Endothelial cell of umbilical vein (primary cell): Measurements from ENCODE around the gene CTIF. TPM values are rescaled to one million over a fixed set of nuclear protein-coding genes. Genes with fewer than 3 reads are reported as not detected.

ENCODE experiments used
- BruUV-seq: library from RNA; stranded (reverse); fragments of 400-500 nt; replicated peaks from 2 replicates; lab custom pipeline; 2021; lab: Mats Ljungman, UMichigan
- CTCF ChIA-PET: fragments of 300-600, 350-600 bp; sonication (Branson Sonifier 250); formaldehyde crosslinking; loops from one replicate; lab custom pipeline; 2021; ENCODE audit warnings: antibody characterized with exemption, inconsistent platforms; lab: Charles Lee
- POLR2A ChIA-PET: fragments of 300-600, 350-600 bp; sonication (Branson Sonifier 250); formaldehyde crosslinking; loops from one replicate; lab custom pipeline; 2021; ENCODE audit warnings: antibody characterized with exemption, inconsistent platforms; lab: Charles Lee
- DNase-seq: peaks from one replicate; pipeline ENCODE4 v3.0.0-alpha.2; 2011; ENCODE audit warnings: low read depth, low spot score
- FAIRE-seq: peaks from 2 replicates; lab custom pipeline; 2011; peaks lifted over from hg19 to GRCh38; lab: Jason Lieb, UNC
- H2AFZ ChIP-seq: 2 replicates; pipeline ENCODE4 v1.6.0; 2012; ENCODE audit warnings: low read depth, low read length, control low read depth, inconsistent platforms
- H3K27ac ChIP-seq: 2 replicates; pipeline ENCODE4 v1.5.1; 2011; ENCODE audit warnings: low read depth, mild to moderate bottlenecking, control low read depth, low read length, moderate library complexity; ENCODE audit not compliant: insufficient read depth
- H3K27me3 ChIP-seq, 2 experiments: 2 replicates each; pipeline versions ENCODE4 v1.6.0 to v1.6.1; 2011; ENCODE audit warnings: low read length in 2 of 2, mixed read lengths in 1 of 2; ENCODE audit not compliant: control insufficient read depth in 2 of 2, insufficient read depth in 2 of 2
- H3K36me3 ChIP-seq, 2 experiments: 2 replicates in 1 of 2; 3 replicates in 1 of 2; pipeline ENCODE4 v1.5.1; 2011; ENCODE audit warnings: low read length in 2 of 2, mild to moderate bottlenecking in 1 of 2, moderate library complexity in 1 of 2; ENCODE audit not compliant: control insufficient read depth in 2 of 2, insufficient read depth in 2 of 2; ENCODE audit errors: extremely low read depth in 1 of 2
- H3K4me1 ChIP-seq: 3 replicates; pipeline ENCODE4 v1.5.1; 2011; ENCODE audit warnings: mild to moderate bottlenecking, low read length; ENCODE audit not compliant: control insufficient read depth, insufficient read depth; ENCODE audit errors: extremely low read depth
- H3K4me2 ChIP-seq: 2 replicates; pipeline ENCODE4 v1.6.1; 2011; ENCODE audit warnings: low read length, control low read depth, mixed read lengths; ENCODE audit not compliant: insufficient read depth
- H3K4me3 ChIP-seq, 3 experiments: fragments of 200-600 bp in 1 of 3; sonication (generic), shearing (Covaris generic) in 1 of 3; replicated peaks in 1 of 3; 2 replicates each; pipeline ENCODE4 v1.5.1; 2011 to 2016; ENCODE audit warnings: control low read depth in 3 of 3, low read length in 3 of 3, mild to moderate bottlenecking in 2 of 3, inconsistent platforms in 1 of 3, low read depth in 1 of 3, moderate library complexity in 1 of 3; ENCODE audit not compliant: insufficient read depth in 1 of 3
- H3K79me2 ChIP-seq: 2 replicates; pipeline ENCODE4 v1.6.0; 2012; ENCODE audit warnings: low read length, inconsistent platforms; ENCODE audit not compliant: control insufficient read depth, insufficient read depth
- H3K9ac ChIP-seq: replicated peaks from 2 replicates; pipeline ENCODE3; 2011; ENCODE audit warnings: low read length, control low read depth; ENCODE audit not compliant: insufficient read depth; ENCODE audit errors: extremely low read depth
- H3K9me1 ChIP-seq: replicated peaks from 3 replicates; pipeline ENCODE4 v1.6.0; 2011; ENCODE audit warnings: mild to moderate bottlenecking, low read length; ENCODE audit not compliant: control insufficient read depth, insufficient read depth; ENCODE audit errors: extremely low read depth
- H3K9me3 ChIP-seq: replicated peaks from 2 replicates; pipeline ENCODE4 v1.5.1; 2012; ENCODE audit warnings: low read length, inconsistent platforms; ENCODE audit not compliant: control insufficient read depth, insufficient read depth
- H4K20me1 ChIP-seq: replicated peaks from 2 replicates; pipeline ENCODE3; 2011; ENCODE audit warnings: mild to moderate bottlenecking, low read length; ENCODE audit not compliant: control insufficient read depth, insufficient read depth; ENCODE audit errors: extremely low read depth
- EZH2 ChIP-seq: IDR thresholded peaks from 2 replicates; pipeline ENCODE4 v1.6.1; 2012; ENCODE audit warnings: borderline replicate concordance, low read depth, mild to moderate bottlenecking, moderate library complexity, low read length, inconsistent platforms; ENCODE audit not compliant: severe bottlenecking
- FOS ChIP-seq: IDR thresholded peaks from 2 replicates; pipeline ENCODE4 v1.6.1; 2011; ENCODE audit warnings: mild to moderate bottlenecking, low read length, moderate library complexity, borderline replicate concordance; ENCODE audit not compliant: insufficient read depth
- JUN ChIP-seq: IDR thresholded peaks from 2 replicates; pipeline ENCODE4 v1.6.1; 2011; ENCODE audit warnings: borderline replicate concordance, low read depth; ENCODE audit not compliant: insufficient read length, insufficient read depth
- POLR2A ChIP-seq: IDR thresholded peaks from 2 replicates; pipeline ENCODE4 v1.6.1; 2012; ENCODE audit warnings: low read depth, mild to moderate bottlenecking, control low read depth, low read length
- POLR2AphosphoS5 ChIP-seq: IDR thresholded peaks from 2 replicates; pipeline ENCODE4 v1.6.1; 2012; ENCODE audit warnings: low read depth, mild to moderate bottlenecking, control low read depth, low read length, moderate library complexity; ENCODE audit not compliant: insufficient read depth
- dilution Hi-C: fragments of 300-500 bp; cut with MboI; formaldehyde crosslinking; loops from one replicate; pipeline ENCODE4 v1.15.0; 2019; ENCODE audit warnings: low sequenced_read_pairs; ENCODE audit not compliant: extremely low pct_ligation_motif_present
- intact Hi-C: fragments of 100-400 bp; cut with micrococcal nuclease; formaldehyde crosslinking; loops from one replicate; pipeline ENCODE4 v1.10.0; 2022
- polyA plus RNA-seq, 4 experiments: library from polyadenylated mRNA; depleted of rRNA in 3 of 4; stranded (reverse) in 3 of 4; unstranded in 1 of 4; fragments of >200 nt; gene quantifications; 2 replicates each; pipeline versions ENCODE4 v1.2.1 to v1.2.3, GENCODE V29; 2011 to 2012; ENCODE audit warnings: missing spikeins in 1 of 4
- total RNA-seq: library from RNA; stranded (reverse); gene quantifications from 2 replicates; pipeline ENCODE4 v1.2.3, GENCODE V29; 2021
- TF ChIP-seq, protein P1 (sequence below), 2 donors: IDR thresholded peaks; 1 replicate in 1 of 2; 2 replicates in 1 of 2; pipeline ENCODE4 v1.5.1; 2011; ENCODE audit warnings: low read length in 2 of 2, mild to moderate bottlenecking in 2 of 2, moderate library complexity in 2 of 2, control low read depth in 1 of 2, inconsistent platforms in 1 of 2, low read depth in 1 of 2; ENCODE audit not compliant: insufficient read depth in 1 of 2; ENCODE audit errors: extremely low read depth in 1 of 2
- TF ChIP-seq, protein P2 (sequence below): IDR thresholded peaks from 2 replicates; pipeline ENCODE4 v1.6.1; 2011; ENCODE audit not compliant: insufficient read depth, insufficient read length

The CTIF gene
- total and polyA plus RNA-seq, 2 donors (not counting 3 experiments of a cell fraction or from before 2014, with no cell fraction given), result 20.9 to 57.7 TPM

DNA sequence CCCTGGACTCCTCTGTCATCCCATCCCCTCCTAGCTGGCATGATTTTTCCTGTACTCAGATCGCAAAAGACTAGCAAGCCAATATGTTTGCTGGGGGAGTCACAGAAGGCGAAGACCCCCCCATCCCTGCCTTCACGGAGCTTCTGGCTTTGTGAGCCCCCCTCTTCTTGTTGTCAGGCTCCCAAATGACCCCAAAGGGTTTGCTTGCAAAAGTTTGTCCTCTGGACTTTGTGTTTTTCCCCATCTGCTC lies 242.0 kb downstream of the CTIF start:
- H2AFZ ChIP-seq, result no peak overlapping the region
- H3K4me1 ChIP-seq, result peaks cover 22% of the 10 kb centered on the region
- peak overlapping the region; percentile 32 for H3K9ac ChIP-seq
- BruUV-seq, result no TSS peak
- H3K4me3 ChIP-seq, result no peak overlapping the region
- intact Hi-C loops (loop anchor here (1.0 to 2.0 kb wide), 6 partner anchors 46 to 167 kb away; no protein-coding TSS in a partner anchor), dilution Hi-C loops (no loop called here)
- ChIA-PET CTCF (interaction anchor here (1.2 to 2.1 kb wide), 5 partner anchors 9 to 458 kb away, joined by 3 to 11 read pairs (median 3); no protein-coding TSS in a partner anchor), POLR2A (interaction anchor here (1.2 kb wide), 1 partner anchor 467 kb away, joined by 3 read pairs; no protein-coding TSS in a partner anchor)
- no peaks in the 10 kb centered on the region for H3K36me3 ChIP-seq
- FAIRE-seq (no peak), DNase-seq (no peak)
- no peaks in the 10 kb centered on the region for H3K79me2 ChIP-seq
- TF ChIP-seq POLR2A (no peak), POLR2AphosphoS5 (no peak), JUN (no peak), FOS (no peak), EZH2 (no peak)
- TF ChIP-seq, protein P1, sequence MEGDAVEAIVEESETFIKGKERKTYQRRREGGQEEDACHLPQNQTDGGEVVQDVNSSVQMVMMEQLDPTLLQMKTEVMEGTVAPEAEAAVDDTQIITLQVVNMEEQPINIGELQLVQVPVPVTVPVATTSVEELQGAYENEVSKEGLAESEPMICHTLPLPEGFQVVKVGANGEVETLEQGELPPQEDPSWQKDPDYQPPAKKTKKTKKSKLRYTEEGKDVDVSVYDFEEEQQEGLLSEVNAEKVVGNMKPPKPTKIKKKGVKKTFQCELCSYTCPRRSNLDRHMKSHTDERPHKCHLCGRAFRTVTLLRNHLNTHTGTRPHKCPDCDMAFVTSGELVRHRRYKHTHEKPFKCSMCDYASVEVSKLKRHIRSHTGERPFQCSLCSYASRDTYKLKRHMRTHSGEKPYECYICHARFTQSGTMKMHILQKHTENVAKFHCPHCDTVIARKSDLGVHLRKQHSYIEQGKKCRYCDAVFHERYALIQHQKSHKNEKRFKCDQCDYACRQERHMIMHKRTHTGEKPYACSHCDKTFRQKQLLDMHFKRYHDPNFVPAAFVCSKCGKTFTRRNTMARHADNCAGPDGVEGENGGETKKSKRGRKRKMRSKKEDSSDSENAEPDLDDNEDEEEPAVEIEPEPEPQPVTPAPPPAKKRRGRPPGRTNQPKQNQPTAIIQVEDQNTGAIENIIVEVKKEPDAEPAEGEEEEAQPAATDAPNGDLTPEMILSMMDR (IDR thresholded peaks at IDR 0.05; ENCODE audit: extremely low read depth in 1 of 2, insufficient read depth in 1 of 2, low read depth in 1 of 2, low read length in 2 of 2), result no peak
- TF ChIP-seq, protein P2, sequence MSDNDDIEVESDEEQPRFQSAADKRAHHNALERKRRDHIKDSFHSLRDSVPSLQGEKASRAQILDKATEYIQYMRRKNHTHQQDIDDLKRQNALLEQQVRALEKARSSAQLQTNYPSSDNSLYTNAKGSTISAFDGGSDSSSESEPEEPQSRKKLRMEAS, result no peak
- no peaks in the 10 kb centered on the region for H3K9me3 ChIP-seq
- H3K9me1 ChIP-seq, result no peaks in the 10 kb centered on the region
- H3K4me2 ChIP-seq, result no peak overlapping the region
- H3K27ac ChIP-seq, result peak overlapping the region; percentile 84
- no peaks in the 10 kb centered on the region for H3K27me3 ChIP-seq
- H4K20me1 ChIP-seq, result no peaks in the 10 kb centered on the region
